NCI-H748 (cell line): ENCODE measurements around the gene MRPL20.
"Not testable (repeated sequence)": the region's sequence is repeated elsewhere in the genome, so short reads cannot be mapped to it uniquely, and the experiment has no call there.

Source experiments
- DNase-seq: peaks from one replicate; lab custom pipeline; 2025; ENCODE audit not compliant: unreplicated experiment; lab: John Stamatoyannopoulos, UW

The MRPL20 gene

DNA sequence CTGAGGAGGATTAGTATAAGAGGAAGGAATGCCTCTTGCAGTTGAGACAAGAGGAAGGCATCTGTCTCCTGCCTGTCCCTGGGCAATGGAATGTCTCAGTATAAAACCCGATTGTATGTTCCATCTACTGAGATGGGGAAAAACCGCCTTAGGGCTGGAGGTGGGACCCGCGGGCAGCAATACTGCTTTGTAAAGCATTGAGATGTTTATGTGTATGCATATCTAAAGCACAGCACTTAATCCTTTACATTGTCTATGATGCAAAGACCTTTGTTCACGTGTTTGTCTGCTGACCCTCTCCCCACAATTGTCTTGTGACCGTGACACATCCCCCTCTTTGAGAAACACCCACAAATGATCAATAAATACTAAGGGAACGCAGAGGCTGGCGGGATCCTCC, 3.1 kb upstream of the MRPL20 start:
- not testable (repeated sequence) for DNase-seq

DNA sequence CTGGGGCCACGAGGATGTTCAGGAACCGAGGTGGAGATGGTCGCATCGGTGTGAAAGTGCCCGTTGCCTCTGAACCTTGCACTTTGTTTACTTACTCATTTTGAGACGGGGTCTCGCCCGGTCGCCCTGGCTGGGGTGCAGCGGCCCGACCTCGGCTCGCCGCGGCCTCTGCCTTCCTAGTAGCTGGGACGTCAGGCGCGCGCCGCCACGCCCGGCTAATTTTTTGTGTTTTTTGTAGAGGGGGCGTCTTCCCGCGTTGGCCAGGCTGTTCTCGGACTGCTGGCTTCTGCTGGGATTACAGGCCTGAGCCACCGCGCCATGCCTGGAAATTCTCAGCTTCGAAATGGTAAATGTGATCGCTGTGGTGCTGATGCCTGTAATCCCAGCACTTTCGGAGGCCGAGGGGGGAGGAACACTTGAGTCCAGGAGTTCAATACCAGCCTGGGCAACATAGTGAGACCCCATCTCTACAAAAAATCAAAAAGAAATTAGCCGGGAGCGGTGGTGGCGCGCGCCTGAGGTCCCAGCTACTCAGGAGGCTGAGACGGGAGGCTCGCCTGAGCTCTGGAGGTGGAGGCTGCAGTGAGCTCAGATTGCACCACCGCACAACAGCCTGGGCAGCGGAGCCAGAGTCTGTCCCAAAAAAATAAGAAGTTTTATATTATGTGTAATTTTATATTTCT, 684 bp upstream of the MRPL20 start:
- DNase-seq, result no peak

DNA sequence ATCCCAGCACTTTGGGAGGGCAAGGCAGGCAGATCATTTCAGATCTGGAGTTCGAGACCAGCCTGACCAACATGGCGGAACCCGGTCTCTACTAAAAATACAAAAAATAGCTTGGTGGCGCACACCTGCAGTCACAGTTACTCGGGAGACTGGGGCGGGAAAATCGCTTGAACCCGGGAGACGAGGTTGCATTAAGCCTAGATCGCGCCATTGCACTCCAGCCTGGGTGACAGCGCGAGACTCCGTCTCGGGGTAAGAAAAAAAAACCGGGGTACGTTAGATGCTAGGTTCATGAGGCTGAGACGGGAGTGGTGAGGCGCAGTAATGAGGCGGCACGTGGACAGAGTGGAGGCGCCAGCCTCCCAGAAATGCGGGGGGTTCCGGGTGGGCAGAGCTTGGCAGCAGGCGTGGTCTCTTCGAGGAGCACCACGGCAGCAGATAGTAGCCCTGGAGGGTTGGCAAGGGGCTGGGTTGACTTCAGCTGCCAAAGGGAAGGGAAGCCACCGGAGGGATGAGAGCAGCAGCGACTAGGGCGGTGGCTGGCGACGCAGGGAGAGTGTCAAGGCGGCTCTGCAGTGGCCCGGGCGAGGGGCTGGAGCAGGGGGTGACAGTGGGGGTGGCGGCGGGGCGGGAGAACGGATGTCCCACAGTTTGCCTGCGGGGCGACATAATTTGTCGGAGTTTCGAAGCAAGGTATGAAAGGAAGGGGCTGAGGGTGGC, 832 bp downstream of the MRPL20 start:
- DNase-seq, result no peak

DNA sequence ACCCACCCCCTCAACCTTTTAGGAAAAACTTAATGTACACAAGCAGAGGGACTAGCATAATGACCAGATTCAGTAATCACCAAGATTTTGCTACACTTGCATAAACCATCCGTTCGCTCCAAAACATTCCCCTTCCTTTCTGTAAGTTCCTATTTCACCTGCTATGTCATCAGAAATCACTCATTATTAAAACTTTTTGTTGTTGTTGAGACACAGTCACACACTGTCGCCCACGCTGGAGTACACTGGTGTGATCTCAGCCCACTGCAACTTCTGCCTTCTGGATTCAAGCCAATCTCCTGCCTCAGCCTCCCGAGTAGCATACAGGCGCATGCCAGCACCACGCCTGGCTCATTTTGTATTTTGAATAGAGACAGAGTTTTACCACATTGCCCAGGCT, 3.4 kb downstream of the MRPL20 start:
- no peak for DNase-seq

DNA sequence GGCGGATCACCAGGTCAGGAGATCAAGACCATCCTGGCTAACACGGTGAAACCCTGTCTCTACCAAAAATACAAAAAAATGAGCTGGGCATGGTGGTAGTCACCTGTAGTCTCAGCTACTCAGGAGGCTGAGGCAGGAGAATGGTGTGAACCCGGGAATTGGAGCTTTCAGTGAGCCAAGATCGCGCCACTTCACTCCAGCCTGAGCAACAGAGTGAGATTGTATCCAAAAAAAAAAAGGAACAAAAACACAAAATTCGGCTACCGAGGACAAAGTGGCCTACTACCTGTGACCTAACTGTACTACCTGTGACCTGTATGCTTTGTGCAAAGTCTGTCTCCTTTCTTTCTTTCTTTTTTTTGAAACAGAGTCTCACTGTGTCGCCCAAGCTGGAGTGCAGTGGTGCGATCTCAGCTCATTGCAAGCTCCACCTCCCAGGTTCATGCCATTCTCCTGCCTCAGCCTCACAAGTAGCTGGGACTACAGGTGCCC, 4.1 kb downstream of the MRPL20 start:
- not testable (repeated sequence) for DNase-seq

DNA sequence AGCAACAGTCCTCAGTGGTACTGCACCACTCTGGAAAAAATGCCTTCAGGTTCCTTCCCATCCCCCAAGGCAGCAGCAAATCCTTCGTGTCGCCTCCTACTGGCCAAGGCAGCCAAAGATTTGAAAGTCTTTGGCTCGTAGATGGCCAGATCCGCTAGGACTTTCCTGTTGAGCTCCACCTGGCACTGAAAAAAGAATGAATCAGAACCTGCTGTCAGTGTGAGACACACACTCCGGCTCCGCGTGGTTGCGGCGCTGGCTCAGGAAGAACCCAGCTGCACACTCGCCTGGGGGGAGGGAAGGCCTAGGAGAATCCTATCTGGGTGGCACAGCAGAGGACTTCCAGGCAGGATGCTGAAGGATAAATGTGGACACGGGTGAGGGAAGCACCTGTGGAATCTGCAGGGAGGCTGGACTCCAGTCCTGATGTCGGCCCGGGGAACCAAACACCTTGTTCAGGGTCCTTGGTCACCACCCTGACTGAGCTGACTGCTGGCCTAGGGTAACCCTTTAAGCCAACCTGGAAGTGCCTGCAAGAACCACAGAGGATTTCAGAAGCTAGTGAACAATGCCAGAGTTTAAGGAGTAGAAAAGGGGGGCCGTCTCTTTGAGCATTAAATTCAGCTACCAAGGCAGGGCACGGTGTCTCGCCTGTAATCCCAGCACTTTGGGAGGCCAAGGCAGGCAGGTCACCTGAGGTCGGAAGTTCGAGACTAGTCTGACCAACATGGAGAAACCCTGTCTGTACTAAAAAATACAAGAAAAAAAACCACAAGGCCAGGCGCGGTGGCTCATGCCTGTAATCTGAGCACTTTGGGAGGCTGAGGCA, 4.8 kb downstream of the MRPL20 start:
- DNase-seq, result peak; percentile 21

DNA sequence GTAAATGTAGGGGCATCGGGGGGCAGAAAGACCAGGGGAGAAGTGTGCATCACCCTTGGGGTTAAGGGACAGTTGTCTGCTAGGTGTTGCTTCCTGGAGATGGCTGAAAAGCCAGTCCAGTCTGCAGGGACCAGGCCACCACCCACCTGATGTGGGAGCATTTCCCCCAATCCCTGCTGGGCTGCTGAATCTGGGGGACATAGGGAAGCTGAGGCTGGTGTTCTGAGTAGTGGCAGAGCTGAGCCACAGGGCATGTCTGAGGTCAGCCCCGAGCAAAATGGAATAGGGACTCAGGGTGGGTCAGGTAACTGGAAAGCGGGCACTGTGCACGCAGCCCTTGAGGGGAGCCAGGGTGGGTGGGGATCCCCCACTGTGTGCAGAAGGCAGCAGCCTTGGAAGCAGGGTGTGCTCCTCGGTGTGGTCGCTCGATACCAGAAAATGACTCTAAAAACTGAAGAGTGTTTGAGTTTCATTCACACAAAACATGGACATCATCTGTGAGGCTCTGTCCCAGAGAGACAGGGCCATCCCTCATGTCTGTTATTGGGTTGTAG, 5.6 kb downstream of the MRPL20 start:
- no peak for DNase-seq

DNA sequence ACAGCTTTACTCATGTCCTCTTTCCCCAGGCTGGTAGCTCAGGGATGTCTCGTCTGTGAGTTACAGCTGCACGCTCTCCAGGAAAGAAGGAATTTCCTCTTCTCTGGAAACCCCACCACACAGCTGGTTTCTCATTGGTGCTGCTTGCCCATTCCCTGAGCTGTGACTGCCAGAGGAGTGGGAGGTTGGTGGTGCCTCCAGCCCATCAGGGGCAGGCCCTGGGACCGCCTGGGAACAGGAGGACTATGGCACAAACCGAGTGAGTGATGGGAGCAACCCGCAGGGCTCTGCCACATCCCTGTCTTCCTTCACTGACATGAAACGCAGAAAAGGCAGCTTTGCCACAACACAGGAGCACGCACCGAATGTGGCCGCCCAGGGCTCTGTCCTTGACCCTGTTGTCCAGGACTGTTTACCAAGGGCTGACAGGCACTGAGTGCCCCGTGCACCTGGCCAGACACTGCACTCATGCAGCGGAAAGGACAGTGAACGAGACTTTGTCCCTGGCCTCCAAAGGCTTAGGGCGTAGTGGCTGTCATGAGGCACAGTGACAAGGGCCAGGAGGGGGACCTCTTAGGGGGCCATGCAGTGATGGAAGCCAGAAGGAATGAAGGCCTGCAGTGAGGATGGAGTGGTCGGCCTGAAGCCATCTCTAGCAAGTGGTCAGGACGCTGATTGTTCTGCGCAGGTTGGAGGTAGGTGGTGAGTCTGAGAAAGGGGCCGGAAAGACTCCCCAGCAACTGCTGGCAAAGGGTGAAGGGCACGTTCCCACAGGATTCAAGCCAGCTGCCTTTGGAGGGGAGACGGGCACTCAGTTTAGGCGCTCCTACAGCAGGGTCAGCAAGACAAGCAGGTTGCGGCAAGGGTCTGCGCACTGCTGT, 6.3 kb downstream of the MRPL20 start:
- no peak for DNase-seq

DNA sequence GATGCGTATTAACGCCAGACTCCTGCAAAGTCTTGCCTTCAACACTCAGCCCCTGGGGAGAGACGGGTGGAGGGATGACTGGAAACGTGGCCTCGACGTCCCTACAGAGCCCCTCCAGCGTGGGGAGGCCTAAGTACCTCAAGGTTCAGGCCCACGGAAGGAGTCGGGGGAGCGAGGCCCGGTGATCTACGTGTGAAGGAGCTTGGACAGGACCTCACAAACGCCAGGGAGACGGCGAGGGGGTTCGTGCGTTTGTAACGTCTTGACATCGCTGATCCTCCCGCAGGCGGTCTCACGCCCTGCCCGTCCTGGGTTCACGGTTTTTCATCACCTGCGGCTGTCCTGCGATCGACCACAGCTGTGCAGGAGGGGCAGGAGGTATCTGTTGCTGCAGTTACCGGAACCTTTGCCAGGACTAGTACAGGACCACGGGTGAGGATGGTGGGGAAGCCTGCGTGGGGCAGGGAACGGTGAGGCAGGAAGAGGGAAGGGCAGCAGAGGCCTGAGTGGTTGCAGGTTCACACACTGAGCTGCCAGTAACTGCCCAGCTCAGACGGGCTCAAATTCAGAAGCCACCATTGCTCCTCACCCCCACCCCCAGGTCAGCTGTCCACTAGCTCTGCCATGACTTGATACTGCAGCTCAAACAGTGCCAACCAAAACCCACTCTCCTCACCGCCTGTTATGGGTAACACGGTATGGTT, 7.1 kb downstream of the MRPL20 start:
- no peak for DNase-seq

DNA sequence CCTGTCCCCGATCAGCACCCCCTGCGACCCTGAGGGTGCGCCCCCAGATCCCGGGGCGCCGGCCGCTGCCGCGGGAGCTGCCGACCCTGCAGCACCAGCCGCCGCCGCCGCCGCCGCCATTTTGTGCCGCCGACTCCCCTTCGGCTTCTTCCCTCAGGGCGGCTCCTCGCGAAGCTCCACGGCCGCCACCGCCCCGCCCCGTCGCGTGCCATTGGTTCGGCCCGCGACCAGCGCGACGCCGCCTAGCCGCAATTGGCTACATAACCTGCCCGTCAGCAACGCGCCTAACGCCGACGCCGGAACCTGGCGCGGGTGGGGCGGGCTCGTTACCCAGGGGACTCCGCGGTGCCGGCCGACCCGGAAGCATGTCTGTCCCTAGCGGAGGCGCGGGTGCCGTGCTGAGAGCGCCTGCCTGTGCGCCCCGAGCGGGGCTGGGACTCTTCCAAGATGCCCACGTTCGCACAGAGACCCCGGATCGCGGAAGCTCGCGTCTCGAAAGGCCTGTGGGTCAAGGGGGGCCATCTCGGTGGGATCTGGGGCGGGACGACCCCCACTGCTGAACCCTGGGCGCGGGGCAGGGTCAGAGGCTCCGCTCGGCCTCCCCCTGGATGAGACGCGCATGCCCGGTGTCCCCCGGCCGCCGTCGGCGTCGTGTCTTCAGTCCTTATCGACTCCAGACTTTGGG, 7.8 kb downstream of the MRPL20 start, which contains the start of gene CCNL2:
TSS of gene CCNL2 (minus strand) at position 149 of the 685 bp plus-strand sequence. CDS start at position 120, 29 bp downstream.
- peak; percentile 96 for DNase-seq

DNA sequence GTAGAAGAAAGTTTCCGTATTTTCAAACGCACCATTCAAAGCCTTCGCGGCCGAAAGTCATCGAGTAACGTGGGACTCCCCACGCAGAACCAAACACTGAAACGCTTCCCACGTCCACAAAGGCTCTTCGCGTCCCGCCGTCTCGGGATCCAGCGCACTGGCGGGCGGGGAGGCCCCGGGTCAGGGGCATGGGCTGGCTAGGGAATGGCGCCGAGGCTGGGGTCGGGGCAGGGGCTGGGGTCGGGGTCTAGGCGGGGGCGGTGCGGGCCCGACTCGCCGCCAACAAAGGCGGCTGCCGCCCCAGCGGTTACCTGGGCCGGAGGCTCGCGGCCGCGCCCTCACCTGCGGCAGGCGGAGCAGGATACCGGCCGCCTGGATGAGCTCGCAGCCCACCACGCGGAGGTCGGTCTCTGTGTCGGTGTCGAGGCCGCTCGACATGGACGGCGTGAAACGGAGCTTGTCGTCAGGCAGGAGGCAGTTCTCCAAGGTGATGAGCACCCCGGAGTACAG, 8.4 kb downstream of the MRPL20 start:
- DNase-seq, result no peak

DNA sequence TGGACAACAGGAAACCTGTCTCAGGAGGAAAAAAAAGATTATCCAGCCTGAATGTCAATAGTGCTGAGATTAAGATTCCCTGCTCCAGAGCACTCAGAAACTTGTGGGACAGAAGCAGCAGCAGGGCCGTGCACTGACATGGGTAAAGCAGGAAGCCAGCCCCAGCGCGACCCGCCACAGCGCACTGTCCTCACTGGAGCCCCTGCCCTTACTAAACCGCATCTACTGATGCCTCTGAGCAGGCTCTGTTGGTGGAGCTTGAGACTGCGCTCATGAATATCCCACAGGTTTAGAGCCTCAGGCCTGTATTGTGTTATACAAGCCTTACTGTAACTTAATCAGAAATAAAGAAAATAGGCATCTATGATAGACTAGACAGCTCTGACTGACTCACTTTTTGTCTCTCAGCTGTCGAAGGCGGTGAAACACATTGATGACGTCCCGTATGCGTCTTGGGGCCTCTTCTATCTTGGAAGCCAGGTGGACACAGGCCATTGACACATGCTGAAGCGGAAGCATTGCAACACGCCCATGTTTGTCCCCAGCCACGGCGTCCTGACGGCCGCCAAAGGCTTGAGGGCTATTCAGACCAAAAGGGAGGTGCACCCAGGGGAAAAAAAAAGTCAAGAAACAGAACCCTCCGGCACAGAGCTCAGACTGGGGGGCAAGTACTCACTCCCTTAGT, 9.1 kb downstream of the MRPL20 start:
- DNase-seq, result no peak

DNA sequence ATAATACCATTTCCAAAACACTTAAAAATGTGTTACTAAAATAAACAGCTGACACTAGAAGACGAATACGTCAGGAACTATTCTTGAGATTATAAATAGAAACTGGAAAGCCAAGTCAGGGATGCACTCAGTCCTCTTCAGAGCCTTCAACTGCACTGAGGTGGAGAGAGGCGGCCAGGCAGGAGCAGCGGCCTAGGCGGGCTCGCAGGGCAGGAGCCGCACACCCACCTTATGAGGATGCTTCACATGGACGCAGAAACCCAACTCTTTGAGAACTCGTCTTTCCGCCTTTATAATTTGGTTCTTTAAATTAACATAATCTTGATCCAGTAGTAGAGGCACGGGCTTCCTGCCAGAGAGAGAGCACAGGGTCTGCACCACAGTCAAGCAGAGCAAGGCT, 11.9 kb downstream of the MRPL20 start:
- DNase-seq, result no peak

DNA sequence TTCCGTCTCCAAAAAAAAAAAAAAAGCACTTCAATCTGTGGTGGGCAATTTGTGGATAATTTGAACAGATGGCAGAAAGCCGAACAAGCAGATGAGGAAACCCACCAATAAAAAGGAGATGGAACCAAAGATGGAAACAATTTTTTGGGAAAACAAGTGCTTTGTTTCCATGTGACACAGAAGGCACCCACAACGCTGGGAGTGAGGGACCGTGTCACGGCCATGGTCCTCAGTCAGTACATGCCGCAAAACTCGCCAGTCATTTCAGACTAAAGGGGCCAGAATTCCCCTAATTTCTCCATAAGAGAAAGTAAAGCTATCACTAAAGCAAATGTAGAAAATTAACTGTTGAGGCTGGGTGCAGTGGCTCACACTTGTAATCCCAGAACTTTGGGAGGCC, 13.0 kb downstream of the MRPL20 start:
- no peak for DNase-seq

DNA sequence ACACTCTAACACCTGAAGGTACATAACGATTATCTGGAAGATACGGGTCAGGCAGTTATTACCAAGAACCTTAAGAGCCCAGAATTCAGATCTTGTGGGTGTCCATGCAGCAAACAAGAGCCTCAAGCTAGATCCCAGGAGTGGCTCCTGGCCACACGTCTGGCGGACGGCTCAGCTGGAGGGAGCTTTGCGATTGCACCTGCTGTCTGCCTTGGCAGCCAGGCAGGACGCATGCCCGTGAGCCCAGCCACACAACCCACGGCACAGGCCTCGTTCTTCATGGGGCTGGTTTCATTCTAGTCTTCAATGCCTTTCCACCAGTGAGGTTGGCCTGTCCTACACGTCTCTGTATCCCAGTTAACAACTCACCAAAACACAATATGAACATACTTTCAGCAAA, 13.7 kb downstream of the MRPL20 start:
- DNase-seq, result no peak

DNA sequence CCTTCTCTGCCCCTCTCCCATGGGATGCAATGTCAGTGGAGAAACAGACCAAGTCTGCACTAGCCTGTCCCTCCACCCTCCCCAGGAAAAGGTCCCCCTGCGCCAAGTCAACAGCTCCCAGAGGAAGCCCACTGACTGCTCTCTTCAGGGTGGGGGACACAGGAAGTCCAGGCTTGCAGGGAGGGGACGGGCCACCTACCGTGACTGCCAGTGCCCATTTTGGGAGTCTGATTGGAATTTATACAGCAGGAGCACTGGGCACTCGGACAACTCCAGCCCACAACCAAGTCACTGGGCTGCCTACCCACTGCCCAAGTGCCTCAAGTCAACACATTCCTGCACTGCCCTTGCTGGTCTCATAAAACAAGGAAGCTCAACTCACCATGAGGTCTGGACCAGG, 14.1 kb downstream of the MRPL20 start:
- DNase-seq, result no peak

DNA sequence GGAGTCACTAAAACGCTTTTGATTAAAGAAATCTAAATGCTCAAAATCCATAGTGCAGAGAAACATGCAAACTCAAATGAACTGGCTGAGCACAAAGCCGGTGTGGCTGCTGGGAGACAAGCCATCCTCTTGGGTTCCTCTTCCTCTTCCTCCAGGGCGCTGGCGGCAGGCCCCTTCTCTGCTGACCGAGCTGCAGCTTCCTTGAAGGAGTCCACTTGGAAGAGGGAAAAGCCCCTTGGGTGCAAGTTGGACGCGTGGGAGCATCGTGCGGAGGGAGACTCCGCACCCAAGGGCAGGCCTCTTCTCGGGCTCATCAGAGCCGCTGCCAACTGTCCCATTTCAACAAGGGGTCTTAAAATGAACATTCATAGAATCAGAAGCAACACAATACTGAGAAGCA, 15.9 kb downstream of the MRPL20 start:
- DNase-seq, result no peak

DNA sequence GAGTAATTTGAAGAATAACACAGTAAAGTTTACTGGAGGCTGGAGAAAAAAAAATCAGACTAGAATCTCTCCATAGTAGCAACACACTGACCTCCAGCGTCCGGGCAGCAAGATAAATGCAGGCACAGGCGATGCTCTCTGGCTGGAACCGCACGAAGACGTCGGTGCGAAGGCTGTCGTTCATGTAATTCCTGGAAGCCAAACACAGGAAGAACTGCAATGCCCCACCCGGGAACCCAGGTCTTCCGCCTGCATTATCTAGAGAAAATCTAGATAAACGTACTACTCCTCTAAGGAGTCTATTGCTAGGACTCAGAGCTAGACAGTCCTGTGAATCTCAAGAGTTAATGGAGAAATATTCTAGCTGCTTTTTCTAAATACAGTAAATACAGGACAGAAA, 16.4 kb downstream of the MRPL20 start:
- DNase-seq, result no peak
